ENCODE results near the gene LENG8.

DNA sequence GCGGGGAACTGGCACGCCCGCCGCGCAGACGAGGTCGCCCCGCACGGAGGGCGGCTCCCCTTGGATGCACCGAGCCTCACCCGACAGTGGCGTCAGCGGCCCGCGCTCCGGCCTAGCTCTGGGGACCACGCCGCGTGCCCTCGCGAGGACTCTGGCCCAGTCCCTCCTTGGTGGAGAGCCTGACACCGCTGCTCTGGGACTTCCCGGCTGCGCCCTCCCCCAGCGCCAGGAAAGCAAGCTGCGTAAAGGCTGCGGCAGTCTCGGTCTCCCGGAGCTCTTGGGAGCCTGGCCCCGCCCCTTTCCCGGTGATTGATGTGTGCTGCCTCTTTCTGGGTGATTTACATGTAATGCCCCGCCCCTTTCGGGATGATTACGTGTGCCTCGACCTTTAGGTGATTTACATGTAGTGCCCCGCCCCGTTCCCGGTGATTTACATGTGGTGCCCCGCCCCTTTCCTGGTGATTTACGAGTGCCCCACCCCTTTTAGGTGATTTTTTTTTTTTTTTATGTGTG, 14.6 kb downstream of the LENG8 start, which contains the start of gene LENG9:
- TF ChIP-seq, protein P1, sequence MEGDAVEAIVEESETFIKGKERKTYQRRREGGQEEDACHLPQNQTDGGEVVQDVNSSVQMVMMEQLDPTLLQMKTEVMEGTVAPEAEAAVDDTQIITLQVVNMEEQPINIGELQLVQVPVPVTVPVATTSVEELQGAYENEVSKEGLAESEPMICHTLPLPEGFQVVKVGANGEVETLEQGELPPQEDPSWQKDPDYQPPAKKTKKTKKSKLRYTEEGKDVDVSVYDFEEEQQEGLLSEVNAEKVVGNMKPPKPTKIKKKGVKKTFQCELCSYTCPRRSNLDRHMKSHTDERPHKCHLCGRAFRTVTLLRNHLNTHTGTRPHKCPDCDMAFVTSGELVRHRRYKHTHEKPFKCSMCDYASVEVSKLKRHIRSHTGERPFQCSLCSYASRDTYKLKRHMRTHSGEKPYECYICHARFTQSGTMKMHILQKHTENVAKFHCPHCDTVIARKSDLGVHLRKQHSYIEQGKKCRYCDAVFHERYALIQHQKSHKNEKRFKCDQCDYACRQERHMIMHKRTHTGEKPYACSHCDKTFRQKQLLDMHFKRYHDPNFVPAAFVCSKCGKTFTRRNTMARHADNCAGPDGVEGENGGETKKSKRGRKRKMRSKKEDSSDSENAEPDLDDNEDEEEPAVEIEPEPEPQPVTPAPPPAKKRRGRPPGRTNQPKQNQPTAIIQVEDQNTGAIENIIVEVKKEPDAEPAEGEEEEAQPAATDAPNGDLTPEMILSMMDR (IDR thresholded peaks at IDR 0.05): peak in 1 of 6 experiments; percentile 4
- TF ChIP-seq POLR2A (IDR thresholded peaks at IDR 0.05): peak; percentile 89 to 98

Measured in Peyer's patch (tissue), 4 donors.